Activated CD4-positive, alpha-beta T cell treated with anti-CD3 and anti-CD28 coated beads for 4 hours (primary cell): ENCODE results near the gene TMEM120B.

Source experiments
- DNase-seq, 2 donors: peaks; one replicate each; pipeline ENCODE4 v3.0.0-alpha.2; 2020

TMEM120B gene

GRCh38 chr12:121806009-121806545 is 93.5 kb downstream of the TMEM120B start:
- DNase-seq = no peak

- DNase-seq = no peak
Measured at GRCh38 chr12:121806546-121807423, 94.2 kb downstream of the TMEM120B start.

GRCh38 chr12:121807642-121808347 is 95.2 kb downstream of the TMEM120B start:
- no peak for DNase-seq

GRCh38 chr12:121808623-121809022 is 96.1 kb downstream of the TMEM120B start:
- DNase-seq = no peak

- no peak for DNase-seq
Measured at GRCh38 chr12:121809712-121810116, 97.2 kb downstream of the TMEM120B start.

GRCh38 chr12:121810234-121810817 is 97.8 kb downstream of the TMEM120B start:
- DNase-seq = no peak

- no peak for DNase-seq
Measured at GRCh38 chr12:121810833-121811433, 98.4 kb downstream of the TMEM120B start.

- DNase-seq = peak; percentile 61 to 62
Measured at GRCh38 chr12:121811434-121812319, 99.1 kb downstream of the TMEM120B start.

- DNase-seq = no peak
Measured at GRCh38 chr12:121812320-121812871, 99.8 kb downstream of the TMEM120B start.

GRCh38 chr12:121812921-121813896 is 100.7 kb downstream of the TMEM120B start:
- no peak for DNase-seq

- DNase-seq = no peak
Measured at GRCh38 chr12:121813951-121814350, 101.4 kb downstream of the TMEM120B start.

- no peak for DNase-seq
Measured at GRCh38 chr12:121814429-121815119, 102.0 kb downstream of the TMEM120B start.

GRCh38 chr12:121815263-121815662 is 102.7 kb downstream of the TMEM120B start:
- DNase-seq = no peak

- no peak for DNase-seq
Measured at GRCh38 chr12:121816925-121817647, 104.5 kb downstream of the TMEM120B start.

GRCh38 chr12:121817648-121818043 is 105.1 kb downstream of the TMEM120B start:
- DNase-seq = no peak

- DNase-seq = no peak
Measured at GRCh38 chr12:121819212-121819949, 106.8 kb downstream of the TMEM120B start.

- DNase-seq = no peak
Measured at GRCh38 chr12:121820056-121820455, 107.5 kb downstream of the TMEM120B start.

- no peak for DNase-seq
Measured at GRCh38 chr12:121822393-121823100, 110.0 kb downstream of the TMEM120B start.
